ENCODE results near the gene IGF2.

The IGF2 gene

DNA sequence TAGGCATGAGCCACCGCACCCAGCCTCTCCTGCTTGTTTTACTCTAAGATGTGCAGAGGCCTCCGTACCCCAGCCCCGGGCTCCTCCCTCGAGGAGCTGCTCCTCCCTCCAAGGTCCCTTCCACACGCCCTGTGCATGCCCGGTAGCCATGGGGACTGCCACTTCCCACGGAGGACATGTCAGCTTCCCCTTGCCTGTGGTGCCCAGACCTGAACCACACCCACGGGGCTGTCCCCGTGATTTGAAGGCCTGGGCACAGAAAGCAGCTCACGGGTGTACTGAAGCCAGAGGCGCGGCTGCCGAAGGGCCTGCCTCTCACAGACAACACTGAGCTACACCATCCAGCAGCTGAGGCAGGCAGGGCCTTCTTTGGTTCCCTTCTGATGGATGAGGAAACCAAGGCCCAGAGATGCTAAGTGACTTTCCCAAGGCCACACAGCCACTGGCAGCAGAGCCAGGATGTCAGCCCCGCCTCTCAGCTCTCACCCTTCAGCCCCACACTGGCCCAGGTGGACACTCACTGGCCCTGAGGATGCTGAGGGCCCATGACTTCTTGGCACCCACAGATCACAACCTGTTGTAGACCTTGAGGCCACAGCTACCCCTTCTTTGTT lies 14.5 kb upstream of the IGF2 start:
- no peak for DNase-seq (ENCODE audit: low read depth)

DNA sequence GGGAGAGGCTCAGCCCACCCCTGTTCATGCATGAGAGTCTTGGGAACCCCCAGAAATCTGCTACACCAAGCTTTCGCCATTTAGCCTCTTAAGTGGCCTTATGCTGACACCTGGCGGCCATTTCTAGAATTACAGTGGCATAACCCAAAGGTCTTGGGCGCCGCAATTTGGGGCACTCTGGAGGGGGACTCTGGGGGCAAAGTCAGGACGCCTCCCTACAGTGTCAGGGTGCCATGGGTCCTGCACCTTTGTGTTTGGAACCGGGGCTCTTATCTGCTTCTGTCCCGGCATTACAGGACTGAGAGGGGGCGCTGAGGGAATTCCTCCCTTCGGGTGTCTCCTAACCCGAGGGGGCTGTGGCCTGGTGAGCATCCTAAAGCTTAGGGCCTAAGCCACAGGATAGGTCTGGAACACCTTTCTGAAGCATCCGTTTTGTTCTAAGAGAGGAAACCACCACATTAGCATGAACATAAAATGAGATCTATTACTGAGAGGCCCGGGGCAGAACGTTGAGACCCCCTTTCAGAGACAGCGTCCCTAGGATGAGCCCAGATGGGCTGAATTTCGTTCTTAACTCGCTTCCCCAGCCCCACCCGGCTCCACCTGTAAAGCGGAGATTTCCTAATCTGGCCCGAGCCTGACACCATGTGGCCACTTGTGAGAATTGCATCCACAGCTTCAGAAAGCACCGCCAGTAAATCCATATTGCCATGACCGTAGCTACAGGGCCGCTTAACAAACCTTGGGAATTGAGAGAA lies 12.5 kb upstream of the IGF2 start:
- DNase-seq (ENCODE audit: low read depth), result peak; percentile 69

DNA sequence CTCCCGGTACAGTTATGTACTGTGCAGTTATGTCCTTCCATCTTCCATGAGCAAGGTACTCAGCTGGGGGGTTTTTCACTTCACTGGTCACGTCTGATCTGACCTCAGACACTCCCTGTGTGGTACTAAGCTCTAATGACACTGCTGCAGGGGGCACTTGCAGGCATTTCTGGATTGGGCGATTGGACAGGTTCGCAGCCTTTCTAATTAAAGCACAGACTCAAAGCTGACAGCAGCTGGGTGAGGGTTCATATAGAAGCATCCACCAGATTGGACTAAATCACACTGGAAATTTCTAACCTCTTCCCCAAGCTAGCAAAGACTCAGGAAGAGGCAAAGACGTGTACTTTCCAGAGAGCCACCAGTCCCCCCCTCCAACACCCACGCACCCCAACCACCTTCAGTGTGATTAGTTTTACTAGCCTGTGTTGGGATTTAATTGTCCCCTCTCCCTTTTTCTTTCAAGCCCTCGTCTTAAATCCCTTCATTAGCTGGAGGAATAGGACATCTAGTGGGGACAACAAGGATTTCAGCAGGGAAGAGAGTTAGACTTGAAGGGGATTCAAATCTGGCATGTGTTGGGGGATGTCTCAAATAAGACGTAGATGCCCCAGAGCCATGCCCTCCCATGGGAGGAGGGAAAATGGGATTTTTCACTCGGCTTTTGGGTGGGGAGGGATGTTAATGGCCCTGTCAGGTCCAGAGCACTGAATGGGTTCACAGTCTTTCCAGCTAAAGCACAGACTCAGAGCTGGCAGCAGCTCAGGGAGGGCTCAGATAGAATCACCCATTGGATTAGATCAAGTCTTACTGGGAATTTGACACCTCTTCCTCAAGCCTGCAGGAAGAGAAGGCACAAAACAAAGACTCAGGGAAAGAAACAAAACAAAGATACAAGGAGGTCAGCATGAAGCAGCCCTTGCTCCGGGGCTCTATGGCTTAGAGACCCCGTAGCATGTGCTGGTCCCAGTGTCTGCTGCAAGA lies 11.0 kb upstream of the IGF2 start:
- no peak for DNase-seq (ENCODE audit: low read depth)

DNA sequence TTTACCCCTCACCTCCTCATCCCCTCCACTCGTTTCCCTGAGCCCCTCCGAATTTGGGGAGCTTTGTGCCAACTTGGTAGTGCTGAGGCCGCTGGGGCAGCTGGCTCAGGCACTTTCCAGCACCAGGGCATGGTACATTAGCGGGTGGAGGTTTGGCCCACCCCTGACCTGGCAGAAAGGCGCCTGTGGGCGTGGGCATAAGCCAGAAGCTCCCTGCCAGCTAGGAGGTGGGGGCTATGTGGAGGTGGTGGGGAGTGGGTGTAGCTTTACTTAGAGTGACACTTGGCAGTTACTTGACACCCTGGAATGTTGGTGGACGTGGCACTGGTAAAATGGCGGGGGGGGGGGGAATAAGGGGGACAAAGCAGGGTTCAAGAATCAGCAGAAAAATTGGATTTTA lies 10.3 kb upstream of the IGF2 start:
- DNase-seq (ENCODE audit: low read depth), result no peak

- DNase-seq (ENCODE audit: low read depth), result no peak
These were observed 9.4 kb upstream of the IGF2 start for GRCh38 chr11:2148595-2148994.

DNA sequence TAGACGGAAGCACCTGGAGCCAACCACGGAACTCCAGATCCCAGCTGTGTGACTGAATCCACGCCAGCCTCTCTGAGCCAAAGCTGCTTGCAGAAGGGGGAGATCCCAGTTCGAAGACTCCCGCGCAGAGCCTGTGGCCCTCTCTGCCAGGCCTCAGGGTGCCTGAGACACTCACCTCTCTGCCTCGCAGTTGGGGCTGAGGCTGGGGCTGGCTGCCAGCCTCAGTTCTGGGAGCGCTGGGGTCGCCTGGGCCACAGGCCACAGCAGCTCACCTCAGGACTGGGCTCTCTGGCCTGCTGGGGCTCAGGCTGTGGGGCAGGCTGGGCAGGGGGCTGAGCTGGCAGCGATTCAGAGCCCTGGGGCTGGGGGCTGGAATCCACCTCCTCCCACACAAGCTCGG lies 8.2 kb upstream of the IGF2 start:
- no peak for DNase-seq (ENCODE audit: low read depth)

- DNase-seq (ENCODE audit: low read depth), result no peak
These were observed 6.9 kb upstream of the IGF2 start for GRCh38 chr11:2146051-2146450.

- DNase-seq (ENCODE audit: low read depth), result no peak
These were observed 5.5 kb upstream of the IGF2 start for GRCh38 chr11:2144544-2145248.

GRCh38 chr11:2143799-2144543 lies 4.8 kb upstream of the IGF2 start:
- no peak for DNase-seq (ENCODE audit: low read depth)

DNA sequence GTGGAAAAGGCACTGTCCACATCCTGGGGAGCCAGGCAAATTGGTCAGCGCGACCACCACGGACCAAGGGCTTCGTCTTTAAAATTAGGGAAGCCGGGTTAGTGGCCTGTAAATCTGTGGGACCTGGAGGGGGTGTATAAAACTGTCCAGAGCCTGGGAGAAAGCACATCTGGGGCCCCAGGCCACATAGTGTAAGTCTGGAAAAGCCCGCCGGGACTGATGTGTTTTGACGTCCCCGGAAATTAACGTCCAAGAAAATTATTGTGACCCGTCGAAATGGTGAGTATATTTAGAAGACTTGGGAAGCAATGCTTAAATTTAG lies 4.2 kb upstream of the IGF2 start:
- DNase-seq (ENCODE audit: low read depth), result no peak

DNA sequence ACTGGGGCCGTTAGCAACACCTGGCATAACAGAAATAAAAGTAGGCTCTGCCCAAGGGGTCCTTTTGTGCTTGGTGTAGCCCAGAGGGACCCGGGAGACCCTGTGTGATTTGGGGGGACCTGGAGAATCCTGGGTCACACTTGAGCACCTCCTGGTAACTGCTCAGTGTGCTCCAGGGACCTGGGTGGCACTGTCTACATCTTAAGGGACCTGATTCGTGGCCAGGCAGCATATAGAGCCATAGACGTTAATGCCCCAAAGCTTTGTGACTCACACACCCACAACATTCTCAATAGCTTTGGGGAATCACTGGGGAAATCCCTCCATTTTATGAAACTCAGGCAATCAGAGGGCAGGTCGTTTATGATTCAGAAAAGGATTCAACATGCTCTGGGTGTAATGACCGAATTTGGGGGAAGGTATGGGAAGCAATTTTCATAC lies 3.6 kb upstream of the IGF2 start:
- peak; percentile 44 for DNase-seq (ENCODE audit: low read depth)

- DNase-seq (ENCODE audit: low read depth), result no peak
These were observed 3.1 kb upstream of the IGF2 start for GRCh38 chr11:2142300-2142759.

DNA sequence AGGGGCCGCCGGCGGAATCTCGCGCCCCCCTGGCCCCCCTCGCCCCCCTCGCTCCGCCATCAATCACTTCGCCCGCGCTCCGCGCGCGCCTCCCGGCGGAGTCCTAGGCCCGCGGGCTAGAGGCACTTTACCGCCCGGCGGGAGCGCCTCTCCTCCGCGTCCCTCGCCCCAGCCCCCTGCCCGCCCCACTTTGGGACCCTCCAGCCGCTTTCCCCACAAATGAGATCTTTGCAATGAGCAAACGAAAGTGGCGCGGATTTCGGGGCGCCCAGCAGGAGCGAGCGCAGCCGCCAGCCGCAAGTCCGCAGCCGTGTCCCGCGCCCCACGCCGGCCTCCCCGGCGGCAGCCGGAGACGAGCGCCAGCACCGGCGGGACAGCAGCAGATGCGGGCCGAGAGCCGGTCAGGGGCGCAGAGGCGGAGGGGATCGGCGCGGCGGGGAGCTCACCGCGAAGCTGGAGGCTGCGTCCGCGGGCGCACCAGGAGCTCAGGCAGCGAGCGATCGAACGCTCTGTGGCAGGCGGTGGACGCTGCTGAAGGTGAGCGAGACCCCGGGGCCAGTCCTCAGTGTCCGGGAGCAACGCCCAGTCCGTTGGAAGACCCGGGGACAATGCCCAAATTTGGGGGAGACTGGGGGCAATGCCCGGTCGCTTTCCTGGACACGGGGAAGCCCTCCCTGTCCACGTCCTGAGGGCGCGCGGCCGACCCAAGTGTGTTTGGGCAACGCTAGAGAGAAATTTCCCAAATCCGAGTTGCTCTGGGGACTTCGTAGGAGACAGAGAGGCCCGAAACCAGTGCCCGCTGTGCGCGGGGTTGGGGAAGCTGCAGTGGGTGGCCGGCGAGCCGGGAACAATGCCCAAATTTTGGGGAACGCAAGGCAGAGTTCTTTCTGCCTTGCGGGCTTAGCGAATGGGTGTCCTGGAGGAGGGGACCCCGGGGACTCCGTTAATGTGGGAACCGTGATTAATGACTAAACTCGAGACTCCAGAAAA lies 1.5 kb upstream of the IGF2 start:
- DNase-seq (ENCODE audit: low read depth), result no peak

- DNase-seq (ENCODE audit: low read depth), result no peak
These were observed 590 bp upstream of the IGF2 start for GRCh38 chr11:2139621-2140337.

DNA sequence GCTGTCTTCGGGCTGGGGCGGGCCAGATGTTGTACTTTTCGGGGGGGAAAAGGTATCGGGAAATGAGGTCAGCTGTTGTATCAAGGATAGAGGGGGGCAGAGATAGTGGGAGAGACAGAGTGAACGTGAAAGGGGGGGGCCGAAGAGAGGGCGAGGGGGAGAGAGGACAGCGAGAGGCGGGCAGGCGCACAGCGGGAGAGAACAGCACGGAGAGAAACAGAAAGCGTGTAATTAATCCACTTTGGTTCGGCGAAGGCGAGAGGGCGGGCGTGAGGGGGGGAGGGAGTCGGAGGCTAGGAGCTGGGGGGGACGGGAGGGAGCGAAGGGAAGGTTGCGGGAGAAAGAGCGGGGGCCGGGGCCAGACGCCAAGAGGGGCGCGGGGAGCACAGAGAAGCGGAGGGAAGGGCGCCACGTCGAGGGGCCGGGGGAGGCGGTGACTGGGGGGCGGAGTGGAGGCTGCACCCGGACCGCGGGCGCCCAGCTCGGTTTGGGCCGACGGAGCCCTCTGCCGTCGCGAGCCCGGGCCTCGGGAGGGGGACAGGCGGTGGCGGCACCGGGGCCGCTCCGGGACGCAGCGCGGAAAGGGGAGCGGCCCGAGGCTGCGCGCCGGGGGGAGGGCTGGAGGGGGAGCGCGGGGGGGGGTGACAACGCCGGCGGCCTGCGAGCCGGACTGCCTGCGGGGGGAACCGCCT lies 612 bp downstream of the IGF2 start:
- no peak for DNase-seq (ENCODE audit: low read depth)

DNA sequence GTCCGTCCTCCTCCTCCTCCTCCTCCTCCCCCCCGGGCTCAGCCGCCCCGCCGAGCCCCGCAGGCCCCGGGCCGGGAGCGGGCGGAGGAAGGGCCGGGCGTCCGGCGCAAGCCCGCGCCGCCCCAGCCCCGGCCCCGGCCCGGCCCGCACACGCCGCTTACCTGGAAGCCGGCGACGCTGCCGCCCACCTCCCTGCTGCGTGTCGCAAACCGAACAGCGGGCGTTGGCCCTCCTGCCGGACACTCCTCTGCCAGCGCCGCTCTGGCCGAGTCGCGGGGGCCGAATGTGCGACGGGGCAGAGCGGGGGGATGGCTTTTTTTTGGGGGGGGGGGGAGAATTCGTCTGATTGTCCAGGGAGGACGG lies 1.1 kb downstream of the IGF2 start:
- no peak for DNase-seq (ENCODE audit: low read depth)

- DNase-seq (ENCODE audit: low read depth), result no peak
These were observed 1.8 kb downstream of the IGF2 start for GRCh38 chr11:2137202-2138067.

DNA sequence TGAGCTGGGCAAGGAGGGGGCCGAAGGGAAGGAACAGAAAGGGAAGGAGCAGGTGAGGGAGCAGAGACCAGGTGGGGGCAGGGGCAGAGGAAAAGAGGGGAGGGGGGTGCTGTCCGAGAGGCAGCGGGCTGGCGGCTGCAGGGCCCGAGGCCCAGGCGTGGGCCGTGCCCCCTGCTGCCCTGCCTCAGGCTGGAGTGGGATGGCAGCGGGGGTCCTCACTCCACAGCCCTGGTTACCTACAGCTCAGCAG lies 2.3 kb downstream of the IGF2 start:
- DNase-seq (ENCODE audit: low read depth), result no peak

All from activated T-cell treated with anti-CD3 and anti-CD28 coated beads for 24 hours (primary cell).